MM.1S (cell line): Measurements from ENCODE around the gene TMC3.

Experiments
- EZH2 ChIP-seq: fragments of 300-600 bp; sonication (generic); optimal IDR thresholded peaks from 2 replicates; pipeline ENCODE3; 2017; ENCODE audit warnings: low read depth, mild to moderate bottlenecking, antibody characterized with exemption, low read length, mixed read lengths
- TF ChIP-seq, protein P1 (sequence below): fragments of 300-600 bp; sonication (generic); IDR thresholded peaks from 2 replicates; pipeline ENCODE4 v1.5.1; 2016; ENCODE audit warnings: antibody characterized with exemption, low read length, mixed read lengths

DNA sequence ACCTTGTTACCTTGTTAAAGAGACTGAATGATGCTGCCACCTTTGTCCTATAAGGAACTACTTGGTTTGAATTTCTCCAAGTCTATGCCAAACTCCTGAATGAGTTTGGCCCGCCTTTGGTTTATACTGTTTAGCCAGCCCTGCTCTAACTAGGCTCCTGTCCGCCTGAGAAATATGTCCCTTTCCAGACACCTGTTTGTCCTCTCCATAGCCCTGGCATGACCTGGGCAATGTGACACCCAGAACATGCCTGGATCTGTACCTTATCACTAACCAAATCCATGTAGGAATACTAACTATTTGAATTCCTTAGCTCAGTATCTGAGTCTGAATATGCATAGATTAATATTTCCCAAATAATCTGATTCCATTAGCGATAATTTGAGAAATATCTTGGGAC, 24.4 kb upstream of the TMC3 start:
- TF ChIP-seq, protein P1, sequence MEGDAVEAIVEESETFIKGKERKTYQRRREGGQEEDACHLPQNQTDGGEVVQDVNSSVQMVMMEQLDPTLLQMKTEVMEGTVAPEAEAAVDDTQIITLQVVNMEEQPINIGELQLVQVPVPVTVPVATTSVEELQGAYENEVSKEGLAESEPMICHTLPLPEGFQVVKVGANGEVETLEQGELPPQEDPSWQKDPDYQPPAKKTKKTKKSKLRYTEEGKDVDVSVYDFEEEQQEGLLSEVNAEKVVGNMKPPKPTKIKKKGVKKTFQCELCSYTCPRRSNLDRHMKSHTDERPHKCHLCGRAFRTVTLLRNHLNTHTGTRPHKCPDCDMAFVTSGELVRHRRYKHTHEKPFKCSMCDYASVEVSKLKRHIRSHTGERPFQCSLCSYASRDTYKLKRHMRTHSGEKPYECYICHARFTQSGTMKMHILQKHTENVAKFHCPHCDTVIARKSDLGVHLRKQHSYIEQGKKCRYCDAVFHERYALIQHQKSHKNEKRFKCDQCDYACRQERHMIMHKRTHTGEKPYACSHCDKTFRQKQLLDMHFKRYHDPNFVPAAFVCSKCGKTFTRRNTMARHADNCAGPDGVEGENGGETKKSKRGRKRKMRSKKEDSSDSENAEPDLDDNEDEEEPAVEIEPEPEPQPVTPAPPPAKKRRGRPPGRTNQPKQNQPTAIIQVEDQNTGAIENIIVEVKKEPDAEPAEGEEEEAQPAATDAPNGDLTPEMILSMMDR = no peak
- TF ChIP-seq EZH2 = no peak
